Breast epithelium (tissue), 4 donors: ENCODE measurements around the gene PDE1C. TPM values are rescaled to one million over a fixed set of nuclear protein-coding genes. Genes with fewer than 3 reads are reported as not detected.

ENCODE experiments used
- DNase-seq, 2 donors: peaks; one replicate each; pipeline ENCODE4 v3.0.0-alpha.2; 2019; ENCODE audit warnings: low spot score in 2 of 2
- H3K27ac ChIP-seq, 2 donors: fragments of 200-600 bp; sonication (generic) in 1 of 2; one replicate each; pipeline ENCODE4 v1.5.1; 2016 to 2019; ENCODE audit warnings: mild to moderate bottlenecking in 1 of 2
- H3K27me3 ChIP-seq, 2 donors: fragments of 200-600 bp; sonication (generic) in 1 of 2; one replicate each; pipeline versions ENCODE4 v1.5.1 to v1.6.0; 2017 to 2019; ENCODE audit warnings: control low read depth in 1 of 2, mild to moderate bottlenecking in 1 of 2
- H3K36me3 ChIP-seq: fragments of 200-600 bp; one replicate; pipeline ENCODE4 v1.5.1; 2019
- H3K4me1 ChIP-seq, 2 donors: fragments of 200-600 bp; sonication (generic); one replicate each; pipeline ENCODE4 v1.5.1; 2016 to 2019; ENCODE audit warnings: control low read depth in 1 of 2
- H3K4me3 ChIP-seq, 3 donors: fragments of 200-600 bp; sonication (generic); 1 replicate in 2 of 3; 2 replicates in 1 of 3; pipeline ENCODE4 v1.5.1; 2016 to 2019; ENCODE audit warnings: mild to moderate bottlenecking in 3 of 3, moderate library complexity in 2 of 3
- H3K9me3 ChIP-seq, 2 donors: fragments of 200-600 bp; sonication (generic) in 1 of 2; one replicate each; pipeline ENCODE4 v1.5.1; 2016 to 2019; ENCODE audit warnings: control low read depth in 1 of 2
- CTCF ChIP-seq, 3 donors: fragments of 450-650 bp; IDR thresholded peaks; one replicate each; pipeline ENCODE4 v1.5.1; 2016 to 2017; ENCODE audit warnings: antibody characterized with exemption in 3 of 3, mild to moderate bottlenecking in 3 of 3, moderate library complexity in 3 of 3
- POLR2A ChIP-seq: fragments of 450-650 bp; IDR thresholded peaks from one replicate; pipeline ENCODE4 v1.6.1; 2016; ENCODE audit warnings: antibody characterized with exemption, mild to moderate bottlenecking, moderate library complexity
- POLR2AphosphoS5 ChIP-seq, 3 donors: sonication (generic); formaldehyde crosslinking; IDR thresholded peaks; one replicate each; pipeline ENCODE4 v1.6.1; 2017; ENCODE audit warnings: antibody characterized with exemption in 3 of 3
- intact Hi-C: fragments of 100-400 bp; cut with DNase I; formaldehyde crosslinking; loops from one replicate; pipeline ENCODE4 v1.15.1; 2023; ENCODE audit warnings: low total_unique reads
- total RNA-seq, 3 donors: library from RNA; depleted of rRNA; stranded (reverse); fragments of >200 nt; gene quantifications; one replicate each; pipeline ENCODE4 v1.1.0, GENCODE V29; 2016

The PDE1C gene
- total RNA-seq, 3 donors from 2014 or later, result 3.2 to 30.1 (median 18.7) TPM

- TF ChIP-seq CTCF (IDR thresholded peaks at IDR 0.05), result no peak
- no peak for TF ChIP-seq POLR2AphosphoS5 (IDR thresholded peaks at IDR 0.05)
- TF ChIP-seq POLR2A, result no peak
- intact Hi-C loops, result no loop called here
- Histone ChIP-seq H3K9me3 (no peaks in the 10 kb centered on the region), H3K4me3 (no peak overlapping the region), H3K36me3 (no peaks in the 10 kb centered on the region), H3K27me3 (no peaks in the 10 kb centered on the region), H3K27ac (no peak overlapping the region), H3K4me1 (no peaks in the 10 kb centered on the region)
- no peak for DNase-seq
Measured at GRCh38 chr7:31991406-31991805, 78.8 kb downstream of the PDE1C start.

- no peak for DNase-seq
- intact Hi-C loops, result no loop called here
- Histone ChIP-seq H3K27me3 (no peaks in the 10 kb centered on the region), H3K4me3 (no peak overlapping the region), H3K27ac (no peak overlapping the region), H3K9me3 (no peaks in the 10 kb centered on the region), H3K4me1 (no peaks in the 10 kb centered on the region), H3K36me3 (no peaks in the 10 kb centered on the region)
- no peak for TF ChIP-seq CTCF (IDR thresholded peaks at IDR 0.05)
- TF ChIP-seq POLR2AphosphoS5 (IDR thresholded peaks at IDR 0.05), result no peak
- no peak for TF ChIP-seq POLR2A
Measured at GRCh38 chr7:31986878-31987518, 83.2 kb downstream of the PDE1C start.

GRCh38 chr7:31982962-31983361 is 87.2 kb downstream of the PDE1C start:
- intact Hi-C loops, result no loop called here
- Histone ChIP-seq H3K36me3 (no peaks in the 10 kb centered on the region), H3K27me3 (no peaks in the 10 kb centered on the region), H3K4me3 (no peak overlapping the region), H3K9me3 (no peaks in the 10 kb centered on the region), H3K27ac (no peak overlapping the region), H3K4me1 (no peaks in the 10 kb centered on the region)
- DNase-seq, result no peak
- TF ChIP-seq POLR2AphosphoS5 (IDR thresholded peaks at IDR 0.05) (no peak), CTCF (IDR thresholded peaks at IDR 0.05) (no peak)

GRCh38 chr7:31981874-31982390 is 88.3 kb downstream of the PDE1C start:
- H3K9me3 ChIP-seq, result no peaks in the 10 kb centered on the region
- no peak overlapping the region for H3K27ac ChIP-seq
- TF ChIP-seq POLR2A (no peak), CTCF (IDR thresholded peaks at IDR 0.05) (no peak), POLR2AphosphoS5 (IDR thresholded peaks at IDR 0.05) (no peak)
- H3K36me3 ChIP-seq, result no peaks in the 10 kb centered on the region
- H3K27me3 ChIP-seq, result no peaks in the 10 kb centered on the region
- DNase-seq, result no peak
- intact Hi-C loops, result no loop called here
- H3K4me1 ChIP-seq, result no peaks in the 10 kb centered on the region
- H3K4me3 ChIP-seq, result no peak overlapping the region

GRCh38 chr7:31979690-31980330 is 90.4 kb downstream of the PDE1C start:
- no peak overlapping the region for H3K27ac ChIP-seq
- no peak for TF ChIP-seq CTCF (IDR thresholded peaks at IDR 0.05)
- TF ChIP-seq POLR2AphosphoS5 (IDR thresholded peaks at IDR 0.05), result no peak
- TF ChIP-seq POLR2A, result no peak
- DNase-seq, result no peak
- H3K4me1 ChIP-seq, result no peaks in the 10 kb centered on the region
- intact Hi-C loops, result no loop called here
- H3K4me3 ChIP-seq, result no peak overlapping the region
- no peaks in the 10 kb centered on the region for H3K9me3 ChIP-seq
- no peaks in the 10 kb centered on the region for H3K27me3 ChIP-seq
- H3K36me3 ChIP-seq, result no peaks in the 10 kb centered on the region
